GM18867 (cell line): ENCODE data around the gene RNASE13.
"Not testable (repeated sequence)": the region's sequence is repeated elsewhere in the genome, so short reads cannot be mapped to it uniquely, and the experiment has no call there.

ENCODE experiments used
- ATAC-seq: cut with Tn5 transposase; IDR thresholded peaks from one replicate; pipeline ENCODE4 v1.9.1; 2021; ENCODE audit warnings: mild to moderate bottlenecking, moderate library complexity; ENCODE audit not compliant: unreplicated experiment

RNASE13 gene

DNA sequence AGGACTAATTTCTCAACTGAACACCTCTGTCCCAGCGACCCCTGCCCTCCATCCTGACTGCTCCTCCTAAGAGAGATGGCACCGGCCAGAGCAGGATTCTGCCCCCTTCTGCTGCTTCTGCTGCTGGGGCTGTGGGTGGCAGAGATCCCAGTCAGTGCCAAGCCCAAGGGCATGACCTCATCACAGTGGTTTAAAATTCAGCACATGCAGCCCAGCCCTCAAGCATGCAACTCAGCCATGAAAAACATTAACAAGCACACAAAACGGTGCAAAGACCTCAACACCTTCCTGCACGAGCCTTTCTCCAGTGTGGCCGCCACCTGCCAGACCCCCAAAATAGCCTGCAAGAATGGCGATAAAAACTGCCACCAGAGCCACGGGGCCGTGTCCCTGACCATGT lies 8.3 kb upstream of the RNASE13 start:
- ATAC-seq, result no peak

DNA sequence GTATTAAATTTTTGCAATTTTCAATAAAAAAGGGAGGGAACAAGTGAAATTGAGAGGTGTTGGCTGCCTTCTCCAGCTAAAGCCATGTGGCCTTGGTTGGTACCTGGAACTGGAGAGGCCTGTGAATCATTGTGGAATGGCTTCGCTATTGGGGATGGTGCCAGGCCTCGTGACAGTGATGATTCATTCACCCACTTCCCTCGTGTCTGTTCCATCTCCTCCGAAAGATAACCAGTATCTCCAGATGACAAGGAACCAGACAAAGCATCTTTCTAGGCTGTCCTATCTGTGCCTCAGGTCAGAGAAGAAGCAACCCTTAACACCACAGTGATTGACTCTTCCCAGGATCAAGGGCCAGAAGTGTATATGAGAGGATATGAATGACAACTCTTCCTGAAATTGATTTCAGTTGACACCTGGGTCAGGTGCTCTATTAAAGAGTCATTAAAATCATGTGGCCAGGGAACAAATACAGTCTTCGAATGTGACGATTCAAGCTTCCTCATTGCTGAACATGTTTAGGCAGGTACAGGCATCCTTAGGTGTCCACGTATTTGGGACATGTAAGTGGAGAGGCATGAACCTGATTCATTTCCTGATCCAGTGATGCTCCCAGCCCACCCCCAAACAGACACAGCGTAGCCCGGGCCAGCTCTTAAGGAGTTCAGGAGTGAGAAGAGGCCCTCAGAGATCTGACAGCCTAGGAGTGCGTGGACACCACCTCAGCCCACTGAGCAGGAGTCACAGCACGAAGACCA lies 7.2 kb upstream of the RNASE13 start, which contains the start of gene RNASE7:
Gene RNASE7 (plus strand): TSS at position 687 of the 758 bp plus-strand sequence. CDS start 631 bp downstream, outside the sequence.
- ATAC-seq, result no peak

DNA sequence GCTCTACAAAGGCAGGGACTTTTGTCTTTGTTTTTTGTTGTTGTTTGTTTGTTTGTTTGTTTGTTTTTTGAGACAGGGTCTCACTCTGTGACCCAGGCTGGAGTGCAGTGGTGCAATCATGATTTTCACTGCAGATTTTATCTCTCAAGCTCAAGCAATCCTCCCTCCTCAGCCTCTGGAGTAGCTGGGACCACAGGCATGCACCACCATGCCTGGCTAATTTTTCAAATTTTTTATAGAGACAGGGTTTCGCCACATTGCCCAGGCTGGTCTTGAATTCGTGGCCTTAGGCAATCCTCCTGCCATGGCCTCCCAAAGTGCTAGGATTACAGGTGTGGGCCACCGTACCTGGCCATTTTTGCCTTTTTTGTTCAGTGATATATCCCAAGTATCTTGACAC lies 6.3 kb upstream of the RNASE13 start:
- not testable (repeated sequence) for ATAC-seq

DNA sequence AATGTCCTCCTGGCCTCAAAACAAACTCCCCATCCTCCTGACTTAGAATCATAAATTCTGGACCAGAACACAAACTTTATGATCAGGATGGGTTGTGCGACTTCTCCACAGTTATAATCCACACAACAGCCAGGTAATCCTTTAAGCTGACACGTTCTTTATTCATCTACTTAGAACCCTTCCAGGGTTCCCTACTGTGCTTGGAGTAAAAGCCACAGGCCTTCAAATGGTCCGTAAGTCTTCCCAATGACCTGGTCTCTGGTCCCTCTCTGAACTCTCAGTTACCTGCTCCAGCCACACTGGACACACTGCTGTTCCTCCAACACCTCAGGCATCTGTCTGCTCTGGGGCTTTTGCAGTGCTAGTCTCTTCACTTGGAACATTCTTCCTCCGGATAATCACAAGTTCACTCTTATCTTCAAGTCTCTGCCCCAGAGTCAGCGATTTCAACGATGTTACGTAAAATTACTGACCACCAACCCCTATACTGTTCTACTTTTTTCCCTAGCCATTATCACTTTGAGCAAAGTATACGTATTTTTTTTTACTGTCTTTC lies 5.8 kb upstream of the RNASE13 start:
- ATAC-seq, result no peak

DNA sequence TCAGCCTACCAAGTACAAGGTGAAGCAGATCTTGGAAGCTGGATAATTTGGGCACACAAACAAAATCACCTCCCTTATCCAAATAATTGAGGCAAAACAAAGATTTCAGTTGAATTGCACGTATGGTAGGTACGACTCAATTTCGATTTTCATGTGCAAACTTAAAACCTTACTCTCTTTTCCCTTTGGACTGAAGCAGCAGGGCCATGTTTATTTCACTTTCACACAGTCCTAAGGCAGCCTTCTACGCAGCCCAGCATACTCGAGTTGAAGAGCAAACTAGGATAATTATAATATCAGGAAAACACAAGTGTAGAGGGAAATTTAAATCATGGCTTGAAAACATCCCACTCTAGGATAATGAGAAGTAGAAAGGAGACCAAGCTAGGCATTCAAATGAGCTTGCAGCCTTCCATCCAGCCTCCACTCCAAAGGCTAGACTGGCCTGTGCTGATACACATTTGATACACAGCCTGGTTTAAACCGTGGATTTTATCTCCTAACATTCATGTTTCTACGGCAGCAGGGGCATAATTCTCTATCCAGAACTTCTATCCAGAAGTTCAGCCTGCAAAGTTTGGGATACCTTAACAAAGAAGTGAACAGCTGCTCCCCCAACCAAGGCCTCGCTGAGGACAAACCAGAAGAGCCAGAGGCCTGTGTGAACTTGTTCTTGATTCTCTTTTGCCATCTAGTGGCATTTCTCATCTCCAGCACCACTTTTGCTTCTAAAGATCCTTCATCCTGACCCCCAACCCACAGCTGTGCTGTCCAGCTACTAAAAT lies 5.2 kb upstream of the RNASE13 start:
- peak; percentile 44 for ATAC-seq

DNA sequence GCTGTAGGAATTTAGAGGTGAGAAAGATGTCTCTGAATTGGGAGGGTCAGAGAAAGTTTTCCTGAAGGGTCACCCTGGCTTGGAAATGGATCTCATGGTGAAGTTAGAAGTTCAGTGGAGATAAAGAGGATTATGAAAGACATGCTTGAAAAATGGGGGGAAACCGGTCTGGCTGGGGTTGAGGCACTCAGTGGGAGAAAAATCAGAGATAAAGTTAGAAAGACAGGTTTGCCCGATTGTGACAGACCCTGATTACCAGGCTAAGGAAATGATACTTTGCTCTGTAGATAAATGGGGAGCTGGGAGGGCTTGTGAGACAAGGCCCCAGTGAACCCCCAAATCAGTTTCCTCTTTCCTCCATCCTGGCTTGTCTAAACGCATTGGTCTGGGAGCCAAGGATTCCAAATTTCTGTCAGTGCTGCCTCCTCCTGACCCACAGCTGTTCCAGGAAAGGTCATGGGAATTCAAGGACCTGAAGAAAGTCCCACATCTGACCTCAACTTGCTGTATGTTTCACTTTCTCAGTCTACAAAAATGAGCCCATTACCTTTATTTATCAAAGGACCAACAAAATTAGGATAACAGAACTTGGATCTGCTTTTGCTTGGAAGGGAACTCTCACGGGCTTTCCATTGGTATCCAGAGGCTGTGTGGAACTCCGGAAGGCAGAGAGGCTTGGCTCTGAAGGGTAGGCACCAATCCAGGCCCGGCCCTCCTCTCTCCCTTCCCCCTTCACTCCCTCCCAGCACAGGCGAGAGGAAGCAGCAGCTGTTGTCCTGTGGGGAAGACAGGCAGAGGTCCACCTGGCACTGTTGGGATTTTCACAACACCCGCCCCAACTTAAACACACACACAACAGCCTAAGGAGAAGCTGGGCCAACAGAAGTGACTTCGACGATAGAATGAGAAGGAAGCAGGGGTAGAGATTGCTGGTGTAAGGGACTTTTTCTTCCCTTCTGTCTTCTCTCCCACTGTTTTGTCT lies 4.1 kb upstream of the RNASE13 start:
- no peak for ATAC-seq

DNA sequence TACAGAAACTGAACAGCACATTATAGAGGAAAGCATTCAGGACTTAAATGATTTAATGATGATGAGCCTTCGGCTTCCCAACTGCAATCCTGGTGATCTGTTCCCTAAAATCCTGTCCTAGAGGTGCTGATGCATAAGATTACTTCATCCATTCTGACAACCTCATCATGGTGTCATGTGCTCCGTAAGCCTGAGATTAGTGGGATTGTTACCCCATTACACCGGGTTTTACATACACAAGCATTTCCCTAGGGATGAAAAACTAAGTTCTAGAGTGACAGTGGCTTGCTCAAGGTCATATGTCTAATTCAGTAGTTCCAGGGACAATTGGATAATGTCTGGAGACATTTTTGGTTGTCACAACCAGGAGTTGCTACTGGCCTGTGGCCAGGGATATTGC lies 2.5 kb upstream of the RNASE13 start:
- no peak for ATAC-seq

DNA sequence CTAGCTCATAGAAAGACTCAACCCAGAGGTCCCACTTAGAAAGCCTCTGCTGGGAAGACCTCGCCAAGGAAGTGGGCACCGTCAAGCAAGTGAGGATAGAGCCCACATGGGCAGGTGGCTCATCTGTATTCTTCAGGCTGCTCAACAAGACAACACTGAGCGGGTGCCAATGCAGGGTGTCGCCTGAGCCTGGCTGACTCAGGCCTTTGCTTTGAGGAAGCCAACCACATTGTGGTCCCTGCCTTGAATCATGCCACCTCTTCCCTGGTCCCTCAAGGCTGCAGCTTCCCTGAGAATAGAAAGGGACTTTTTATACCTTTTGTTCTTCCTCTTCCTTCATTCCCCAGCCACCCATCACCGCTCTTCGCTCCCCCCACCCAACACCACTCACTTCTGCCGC lies 2.1 kb upstream of the RNASE13 start:
- ATAC-seq, result no peak

DNA sequence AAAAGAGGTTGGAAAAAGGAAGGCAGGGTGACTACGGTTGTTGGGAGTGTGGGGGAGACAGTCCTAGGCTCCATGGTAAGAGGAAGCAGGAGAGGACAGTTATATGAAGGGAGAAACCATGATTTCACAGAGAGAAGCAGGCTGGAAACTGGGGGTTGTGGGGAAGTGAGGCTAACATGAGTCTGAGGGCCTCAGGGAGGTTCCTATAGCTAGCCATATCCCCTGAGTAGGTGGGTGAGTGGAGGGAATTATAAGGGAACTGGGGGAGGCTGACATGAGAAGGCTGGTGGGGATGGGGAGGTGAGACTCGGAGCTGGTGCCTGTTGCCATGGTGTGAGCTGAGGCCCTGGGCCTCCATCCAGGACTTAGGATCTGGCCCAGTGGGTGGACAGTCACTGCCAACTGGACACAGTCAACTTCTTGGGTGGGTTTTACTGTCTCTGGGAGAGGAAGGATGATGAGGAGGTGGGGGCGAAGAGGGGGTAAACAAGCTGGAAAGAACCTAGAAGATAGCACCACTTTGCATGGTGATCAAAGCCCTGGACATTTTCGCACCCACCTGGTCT lies 1.4 kb downstream of the RNASE13 start:
- ATAC-seq, result no peak

DNA sequence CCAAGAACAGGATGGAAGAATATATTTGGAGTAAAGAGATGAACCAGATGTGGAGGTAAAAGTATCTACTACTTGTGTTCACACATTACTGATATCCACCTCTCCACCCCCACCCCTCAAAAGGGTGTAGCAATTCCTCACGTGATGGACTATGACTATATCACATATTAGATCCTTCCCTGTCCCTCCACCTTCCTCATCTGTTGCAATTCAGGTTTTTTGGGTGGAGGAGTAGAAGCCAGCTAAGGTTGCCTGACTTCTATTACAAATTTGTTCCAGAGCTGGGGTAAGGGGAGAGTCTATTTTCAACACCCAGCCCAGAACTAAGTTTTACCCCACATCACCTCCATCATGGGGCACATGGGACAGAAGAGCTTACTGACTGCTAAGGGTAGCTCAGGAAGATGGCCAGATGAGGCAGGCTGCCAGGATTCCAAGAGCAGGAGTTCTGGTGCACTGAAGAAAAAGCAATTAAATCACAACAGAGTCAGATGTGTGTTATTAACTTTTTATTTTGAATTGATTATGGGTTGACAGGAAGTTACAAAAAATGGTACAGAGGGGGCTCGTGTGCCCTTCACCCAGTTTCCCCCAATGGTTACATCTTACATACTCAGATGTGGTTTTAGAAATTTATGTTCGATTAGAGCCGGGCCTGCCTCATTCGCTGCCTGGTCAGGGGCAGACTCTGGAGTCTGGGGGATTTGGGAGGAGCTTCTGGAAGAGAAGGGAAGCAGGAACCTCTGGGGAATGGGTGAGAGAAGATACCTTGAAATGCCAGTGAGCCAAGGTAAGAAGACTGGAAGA lies 2.1 kb downstream of the RNASE13 start:
- no peak for ATAC-seq

DNA sequence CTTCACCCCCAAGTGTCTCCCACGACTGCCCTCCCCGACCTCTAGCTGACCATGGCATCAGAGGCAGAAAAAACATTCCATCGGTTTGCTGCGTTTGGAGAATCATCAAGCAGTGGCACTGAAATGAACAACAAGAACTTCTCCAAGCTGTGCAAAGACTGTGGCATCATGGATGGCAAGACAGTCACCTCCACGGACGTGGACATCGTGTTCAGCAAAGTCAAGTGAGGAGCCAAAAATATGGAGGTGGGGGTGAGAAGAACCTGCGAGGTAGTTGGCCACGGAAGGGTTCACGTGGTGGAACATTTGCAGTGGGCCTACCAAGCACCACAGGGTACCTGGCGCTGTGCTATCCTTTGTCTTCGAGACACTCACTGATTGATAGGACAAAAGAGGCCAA lies 4.1 kb downstream of the RNASE13 start:
- no peak for ATAC-seq

DNA sequence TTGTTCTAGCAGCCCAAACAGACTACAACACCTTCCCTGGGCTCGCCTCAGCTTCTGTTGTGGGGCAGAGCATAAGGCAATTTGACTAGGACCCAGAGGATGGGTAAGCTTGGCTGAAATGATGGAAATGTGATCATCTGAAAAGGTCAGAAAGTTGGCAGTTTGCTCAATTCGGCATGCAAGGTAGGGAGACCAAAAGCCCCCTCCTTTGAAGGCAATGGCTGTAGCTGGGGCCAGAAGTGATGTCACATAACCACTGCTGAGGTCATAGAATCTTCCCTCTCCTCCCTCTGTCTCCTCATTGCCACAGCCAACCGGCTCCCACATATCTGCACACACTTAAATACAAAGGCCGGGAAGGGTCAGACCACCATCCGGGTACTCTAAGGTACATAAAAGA lies 4.7 kb downstream of the RNASE13 start, which contains the start of gene TPPP2:
Gene TPPP2 (plus strand): TSS at position 301 of the 400 bp plus-strand sequence. CDS start 365 bp downstream, outside the sequence.
- no peak for ATAC-seq

DNA sequence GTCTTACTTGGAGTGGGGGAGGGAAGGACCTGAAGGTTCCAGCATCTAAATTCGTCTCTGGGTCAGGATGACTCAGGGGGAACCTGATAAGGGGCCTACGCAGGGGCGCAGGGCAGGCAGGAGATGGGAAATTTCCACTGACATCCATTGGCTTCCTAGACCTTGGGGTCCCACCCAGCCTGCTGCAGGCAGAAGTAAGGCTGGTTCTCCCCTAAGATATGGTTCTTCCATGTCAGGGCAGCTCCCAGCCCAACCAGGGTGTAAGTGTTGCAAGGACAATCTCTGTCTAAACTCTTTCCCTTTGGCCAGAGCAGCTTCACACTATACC lies 7.7 kb downstream of the RNASE13 start:
- ATAC-seq, result no peak

DNA sequence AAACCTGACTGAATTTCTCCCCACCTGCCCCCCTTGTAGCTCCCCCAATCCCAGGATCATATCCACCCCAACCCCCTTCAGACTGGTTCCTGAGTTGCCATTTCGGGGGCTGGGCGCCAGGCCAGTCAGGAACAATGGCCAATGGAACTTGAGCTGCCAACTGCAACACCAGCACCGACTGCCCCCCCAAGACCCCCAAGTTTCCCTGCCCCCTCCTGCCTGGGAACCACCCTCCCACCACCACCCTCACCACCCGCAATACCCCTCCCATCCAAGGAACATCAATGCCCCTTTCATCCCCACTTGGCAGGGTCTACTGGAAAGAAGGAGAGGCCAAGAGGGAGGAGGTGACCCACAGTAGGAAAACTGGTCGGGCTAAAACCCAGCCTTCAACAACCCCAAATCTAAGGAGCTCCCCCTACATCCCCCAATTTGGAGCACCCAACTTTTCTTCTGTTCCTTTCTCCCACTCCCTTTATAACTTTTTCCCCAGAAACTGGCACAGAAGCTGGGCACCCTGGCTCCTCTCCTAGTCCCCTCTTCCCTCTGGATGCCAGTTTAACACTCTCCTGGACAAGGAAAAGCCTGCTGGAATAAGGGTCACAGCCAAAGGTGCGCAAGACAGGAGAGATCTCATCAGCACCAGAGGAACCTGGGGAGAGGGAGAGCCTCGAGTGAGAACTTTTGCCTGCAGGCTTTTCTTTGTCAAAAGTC lies 8.2 kb downstream of the RNASE13 start:
- ATAC-seq, result no peak

DNA sequence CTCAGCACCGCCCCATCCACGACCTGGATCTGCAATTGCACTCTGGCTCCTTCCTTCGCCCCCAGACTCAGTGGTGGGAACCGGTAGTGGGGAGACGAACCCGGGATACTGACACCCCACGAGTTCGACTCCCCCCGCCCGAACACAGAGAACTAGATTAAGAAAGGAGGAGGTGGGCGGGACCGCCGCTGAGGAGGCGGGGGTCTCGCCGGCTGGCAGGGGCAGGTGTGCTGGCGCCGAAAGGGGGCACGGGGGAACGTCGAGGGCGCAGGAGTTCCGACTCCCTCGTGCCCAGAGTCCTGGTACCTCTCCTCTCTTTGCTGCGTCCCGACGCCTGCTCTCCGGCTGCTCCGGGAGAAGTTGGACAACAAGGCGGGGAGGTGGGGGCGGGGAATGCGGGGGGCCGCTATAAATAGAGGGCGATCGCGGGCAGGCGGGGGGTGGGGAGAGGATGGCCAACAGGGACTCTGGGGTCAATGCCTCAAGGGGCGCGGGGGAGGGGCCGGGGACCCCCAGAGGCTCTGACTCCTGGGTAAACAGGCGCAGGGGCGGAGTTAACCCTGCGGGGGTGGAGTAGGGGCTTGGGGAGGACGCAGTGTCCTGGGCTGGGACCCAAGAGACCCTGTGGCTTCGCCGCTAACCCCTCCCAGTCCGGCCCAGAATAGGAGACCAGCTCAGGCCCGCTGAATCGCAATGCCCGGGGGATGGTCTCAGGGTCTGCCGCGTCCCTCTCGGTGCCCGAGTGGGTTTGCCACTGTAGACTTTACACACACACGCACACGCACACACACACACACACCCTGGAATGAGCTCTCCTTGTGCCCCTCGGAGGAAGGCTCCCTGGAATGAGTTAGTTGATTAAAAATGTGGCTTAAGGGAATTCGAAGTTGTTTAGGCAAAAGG lies 9.0 kb downstream of the RNASE13 start:
- no peak for ATAC-seq

DNA sequence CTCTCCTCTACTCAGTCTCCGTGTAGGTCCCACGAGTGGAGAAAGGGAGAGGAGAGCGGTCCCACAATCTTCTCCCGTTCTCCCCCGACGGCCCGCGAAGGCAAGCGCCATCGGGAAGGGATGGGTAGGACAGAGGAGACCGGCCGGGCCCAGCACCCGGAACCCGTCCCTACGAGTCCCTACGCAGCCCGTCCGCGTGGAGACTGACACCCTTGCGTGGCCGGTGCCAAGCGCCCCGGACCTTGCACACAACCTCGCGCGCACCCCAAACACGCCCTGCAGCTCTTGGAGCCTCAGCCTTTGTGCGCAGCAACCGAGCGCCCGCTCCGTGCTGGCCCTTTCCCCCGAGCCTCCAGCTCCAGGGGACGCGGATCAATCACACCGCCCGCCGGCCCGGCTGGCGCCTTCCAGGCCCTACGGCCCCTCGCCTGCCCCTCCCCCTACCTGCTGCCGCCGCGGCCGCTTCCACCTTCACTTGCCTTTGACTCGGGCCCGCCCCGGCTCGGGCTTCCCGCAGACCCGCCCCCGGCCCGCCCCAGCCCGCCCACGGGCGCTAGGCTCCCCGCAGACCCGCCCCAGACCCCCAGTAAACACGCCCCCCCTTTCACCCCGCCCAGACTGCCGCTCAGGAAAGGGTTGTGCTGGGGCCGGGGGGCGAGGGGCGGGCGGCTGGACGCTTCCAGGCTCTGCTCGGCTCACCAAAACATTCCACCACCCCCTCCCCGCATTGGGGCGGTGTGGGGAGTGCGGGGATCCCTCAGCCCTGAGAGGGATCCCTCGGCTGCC lies 9.8 kb downstream of the RNASE13 start, which contains the start of gene NDRG2:
Gene NDRG2 (minus strand): TSS at position 477 of the 786 bp plus-strand sequence. CDS start 1,746 bp downstream, outside the sequence.
- no peak for ATAC-seq
